ENCODE results near the gene ZBTB20. TPM values are rescaled to one million over a fixed set of nuclear protein-coding genes. Genes with fewer than 3 reads are reported as not detected.

ZBTB20 gene
- total and polyA plus RNA-seq, 9 donors = 4.3 to 160 (median 107) TPM

DNA sequence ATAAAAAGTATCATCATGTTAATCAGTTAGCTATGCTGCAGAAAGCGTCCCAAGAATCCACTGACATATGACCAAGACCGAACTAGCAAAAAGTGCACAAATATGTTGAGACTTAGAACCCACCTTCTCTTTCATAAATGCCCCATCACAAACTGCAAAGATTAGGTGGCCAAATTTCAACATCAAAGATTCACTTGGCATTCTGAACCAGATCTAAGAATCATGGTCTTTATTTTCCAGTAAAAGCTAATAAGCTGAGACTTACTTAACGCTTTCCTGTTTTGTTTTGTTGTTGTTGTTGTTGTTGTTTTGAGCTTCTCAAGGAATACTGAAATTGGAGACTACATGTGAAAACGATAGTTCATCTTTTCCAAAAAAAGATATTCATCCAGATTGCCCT lies 62.4 kb downstream of the ZBTB20 start:
- H3K36me3 ChIP-seq = no peaks in the 10 kb centered on the region
- no peaks in the 10 kb centered on the region for H3K27me3 ChIP-seq
- peaks cover 2% of the 10 kb centered on the region for H3K4me1 ChIP-seq (ENCODE audit: insufficient read depth)
- H3K4me3 ChIP-seq = no peak overlapping the region
- whole genome bisulfite sequencing, 3 donors = 77 to 92% (median 90%) methylated on average over 4 of the region's 4 CpGs
- H3K9me3 ChIP-seq = no peaks in the 10 kb centered on the region
- no peak for TF ChIP-seq POLR2A (IDR thresholded peaks at IDR 0.05)
- intact Hi-C loops (cut with DNase I) = no loop called here
- no peak for DNase-seq
- H3K27ac ChIP-seq = no peak overlapping the region

DNA sequence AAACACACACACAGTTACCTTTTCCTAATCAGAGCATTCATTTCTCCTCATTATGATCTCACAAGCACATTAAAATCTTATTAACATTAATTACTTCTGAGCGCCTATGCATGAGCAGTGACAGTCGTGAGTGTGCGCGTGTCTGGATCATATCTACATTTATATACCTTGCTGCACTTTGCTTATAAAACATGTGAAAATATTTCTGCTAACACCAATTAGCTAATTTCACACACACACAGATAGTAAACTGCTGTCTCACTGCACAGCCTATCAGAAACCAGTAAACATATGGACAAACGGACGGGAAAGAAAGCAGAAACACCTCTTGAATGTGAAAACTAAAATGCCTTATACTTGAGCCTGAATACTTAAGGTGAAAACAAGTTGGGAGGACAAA lies 64.8 kb downstream of the ZBTB20 start:
- intact Hi-C loops (cut with DNase I) = no loop called here
- Histone ChIP-seq H3K27me3 (no peaks in the 10 kb centered on the region), H3K4me3 (no peak overlapping the region), H3K4me1 (ENCODE audit: insufficient read depth) (no peaks in the 10 kb centered on the region), H3K9me3 (no peaks in the 10 kb centered on the region), H3K36me3 (no peaks in the 10 kb centered on the region), H3K27ac (no peak overlapping the region)
- DNase-seq = no peak
- TF ChIP-seq, protein P1, sequence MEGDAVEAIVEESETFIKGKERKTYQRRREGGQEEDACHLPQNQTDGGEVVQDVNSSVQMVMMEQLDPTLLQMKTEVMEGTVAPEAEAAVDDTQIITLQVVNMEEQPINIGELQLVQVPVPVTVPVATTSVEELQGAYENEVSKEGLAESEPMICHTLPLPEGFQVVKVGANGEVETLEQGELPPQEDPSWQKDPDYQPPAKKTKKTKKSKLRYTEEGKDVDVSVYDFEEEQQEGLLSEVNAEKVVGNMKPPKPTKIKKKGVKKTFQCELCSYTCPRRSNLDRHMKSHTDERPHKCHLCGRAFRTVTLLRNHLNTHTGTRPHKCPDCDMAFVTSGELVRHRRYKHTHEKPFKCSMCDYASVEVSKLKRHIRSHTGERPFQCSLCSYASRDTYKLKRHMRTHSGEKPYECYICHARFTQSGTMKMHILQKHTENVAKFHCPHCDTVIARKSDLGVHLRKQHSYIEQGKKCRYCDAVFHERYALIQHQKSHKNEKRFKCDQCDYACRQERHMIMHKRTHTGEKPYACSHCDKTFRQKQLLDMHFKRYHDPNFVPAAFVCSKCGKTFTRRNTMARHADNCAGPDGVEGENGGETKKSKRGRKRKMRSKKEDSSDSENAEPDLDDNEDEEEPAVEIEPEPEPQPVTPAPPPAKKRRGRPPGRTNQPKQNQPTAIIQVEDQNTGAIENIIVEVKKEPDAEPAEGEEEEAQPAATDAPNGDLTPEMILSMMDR (IDR thresholded peaks at IDR 0.05) = no peak
- TF ChIP-seq EP300 (IDR thresholded peaks at IDR 0.05) (no peak), POLR2A (IDR thresholded peaks at IDR 0.05) (no peak)
- WGBS, 3 donors = 87 to 95% (median 88%) methylated on average over 6 of the region's 6 CpGs

DNA sequence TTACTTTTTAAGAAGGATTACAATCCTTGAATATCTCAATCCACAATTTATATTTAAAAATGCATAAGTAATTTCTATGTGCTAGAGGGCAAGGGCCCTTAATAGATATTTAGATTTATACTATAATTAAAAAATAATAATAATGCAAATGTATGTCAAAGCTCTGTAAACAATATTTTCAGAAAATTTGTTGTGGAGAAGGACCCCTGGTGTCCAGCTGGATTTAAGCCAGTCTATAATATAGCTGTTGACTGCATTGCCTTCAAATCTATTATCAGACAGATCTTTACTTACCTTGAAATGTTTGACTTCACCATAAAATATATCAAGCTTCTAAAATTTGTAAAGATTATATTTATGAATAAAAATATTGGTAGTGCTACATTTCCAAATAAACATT lies 65.6 kb downstream of the ZBTB20 start:
- DNase-seq = no peak
- H3K27ac ChIP-seq = no peak overlapping the region
- H3K27me3 ChIP-seq = no peaks in the 10 kb centered on the region
- TF ChIP-seq, protein P1 (IDR thresholded peaks at IDR 0.05) = no peak
- no peak for TF ChIP-seq POLR2A (IDR thresholded peaks at IDR 0.05)
- no peak for TF ChIP-seq EP300 (IDR thresholded peaks at IDR 0.05)
- no peaks in the 10 kb centered on the region for H3K36me3 ChIP-seq
- H3K4me1 ChIP-seq (ENCODE audit: insufficient read depth) = no peaks in the 10 kb centered on the region
- no peaks in the 10 kb centered on the region for H3K9me3 ChIP-seq
- intact Hi-C loops (cut with DNase I) = no loop called here
- no peak overlapping the region for H3K4me3 ChIP-seq

DNA sequence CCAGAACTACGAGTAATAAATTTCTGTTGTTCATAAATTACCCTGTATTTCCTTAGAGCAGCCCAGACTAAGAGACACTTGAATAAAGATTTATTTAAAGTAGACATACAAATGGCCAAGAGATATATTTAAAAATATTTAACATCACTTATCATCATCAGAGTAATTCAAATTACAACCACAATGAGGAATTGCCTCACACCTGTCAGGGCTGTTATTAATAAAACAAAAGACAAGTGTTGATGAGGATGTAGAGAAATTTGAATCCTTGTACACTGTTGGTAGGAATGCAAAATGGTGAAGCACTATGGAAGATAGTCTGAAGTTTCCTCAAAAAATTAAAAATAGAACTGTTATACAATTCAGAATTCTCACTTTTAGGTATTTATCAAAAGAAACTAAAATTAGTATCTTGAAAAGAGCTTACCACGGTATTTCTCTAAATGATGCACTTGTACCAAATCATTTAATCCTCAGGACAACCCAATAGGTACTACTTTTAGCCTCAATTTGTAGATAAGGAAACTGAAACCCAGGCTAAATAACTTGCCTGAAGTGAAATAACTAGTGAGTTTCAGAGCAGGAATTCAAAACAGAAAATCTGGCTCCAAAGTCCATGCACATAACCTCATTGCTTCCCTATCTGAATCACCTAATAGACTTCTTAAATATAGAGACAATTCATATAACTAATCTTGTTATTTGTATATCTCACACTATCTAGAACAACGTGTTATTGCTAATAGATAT lies 69.4 kb downstream of the ZBTB20 start:
- 50 to 59% (median 53%) methylated on average over 3 of the region's 3 CpGs for WGBS, 3 donors
- Histone ChIP-seq H3K36me3 (no peaks in the 10 kb centered on the region), H3K27me3 (no peaks in the 10 kb centered on the region), H3K9me3 (no peaks in the 10 kb centered on the region), H3K27ac (no peak overlapping the region), H3K4me3 (no peak overlapping the region), H3K4me1 (ENCODE audit: insufficient read depth) (no peaks in the 10 kb centered on the region)
- intact Hi-C loops (cut with DNase I) = no loop called here
- DNase-seq = no peak
- TF ChIP-seq, protein P1 (IDR thresholded peaks at IDR 0.05) = no peak
- no peak for TF ChIP-seq POLR2A (IDR thresholded peaks at IDR 0.05)
- no peak for TF ChIP-seq EP300 (IDR thresholded peaks at IDR 0.05)

DNA sequence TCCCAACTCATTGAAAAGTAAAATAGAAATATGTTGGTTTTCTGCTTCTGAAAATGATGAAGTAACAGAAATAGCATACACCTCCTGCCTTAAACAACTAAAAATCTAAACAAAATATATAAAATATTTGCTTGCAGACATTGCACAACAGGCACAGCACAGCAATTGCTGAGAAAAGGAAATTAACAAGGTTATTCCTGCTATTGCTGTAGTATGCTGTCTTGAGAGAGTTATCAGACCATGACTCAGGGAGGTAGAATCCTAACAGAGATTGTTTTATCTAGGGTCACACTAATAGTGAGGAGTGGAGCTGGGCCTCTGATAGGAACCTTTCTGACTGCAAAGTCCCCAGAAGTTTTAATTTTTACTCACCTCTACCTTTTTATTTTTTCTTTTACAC lies 72.6 kb downstream of the ZBTB20 start:
- DNase-seq = no peak
- Histone ChIP-seq H3K4me1 (ENCODE audit: insufficient read depth) (peaks cover 6% of the 10 kb centered on the region), H3K27ac (no peak overlapping the region), H3K36me3 (no peaks in the 10 kb centered on the region), H3K4me3 (no peak overlapping the region), H3K27me3 (no peaks in the 10 kb centered on the region), H3K9me3 (no peaks in the 10 kb centered on the region)
- intact Hi-C loops (cut with DNase I) = no loop called here
- TF ChIP-seq POLR2A (IDR thresholded peaks at IDR 0.05) (no peak), EP300 (IDR thresholded peaks at IDR 0.05) (no peak)
- TF ChIP-seq, protein P1 (IDR thresholded peaks at IDR 0.05) = no peak
